IMR-90 (cell line): Measurements from ENCODE around the gene LAGE3. TPM values are rescaled to one million over a fixed set of nuclear protein-coding genes. Genes with fewer than 3 reads are reported as not detected.

Experiments
- ATAC-seq: fragments of 200-7000 bp; cut with Tn5 transposase; 2 replicates; pipeline ENCODE4 v1.9.1; 2020; ENCODE audit warnings: low read depth, mild to moderate bottlenecking, moderate library complexity
- BruUV-seq: library from RNA; stranded (reverse); fragments of 400-500 nt; replicated peaks from 2 replicates; lab custom pipeline; 2021; lab: Mats Ljungman, UMichigan
- CTCF ChIA-PET: fragments of 300-600 bp; formaldehyde crosslinking; extraction: SDS; loops from one replicate; lab custom pipeline; 2021; ENCODE audit warnings: antibody characterized with exemption; lab: Yijun Ruan, JAX
- POLR2A ChIA-PET: fragments of 300-600 bp; sonication (Branson Sonifier 250); formaldehyde crosslinking; loops from one replicate; lab custom pipeline; 2022; ENCODE audit warnings: antibody characterized with exemption; ENCODE audit not compliant: unreplicated experiment; lab: Charles Lee
- DNase-seq: peaks from one replicate; pipeline ENCODE4 v3.0.0; 2013
- H2AFZ ChIP-seq: replicated peaks from 2 replicates; pipeline ENCODE3; 2013; ENCODE audit warnings: low read length, mild to moderate bottlenecking; ENCODE audit not compliant: poor library complexity
- H2AK5ac ChIP-seq: 2 replicates; pipeline ENCODE4 v1.6.1; 2013; ENCODE audit warnings: low read depth, low read length, inconsistent platforms
- H2AK9ac ChIP-seq: replicated peaks from 2 replicates; pipeline ENCODE3; 2013; ENCODE audit warnings: mild to moderate bottlenecking, low read depth, low read length, moderate library complexity; ENCODE audit not compliant: poor library complexity
- H2BK120ac ChIP-seq: 2 replicates; pipeline ENCODE4 v1.6.1; 2013; ENCODE audit warnings: low read depth, low read length, inconsistent platforms
- H2BK15ac ChIP-seq: 3 replicates; pipeline ENCODE4 v1.6.1; 2013; ENCODE audit warnings: low read depth, low read length, inconsistent platforms
- H2BK20ac ChIP-seq: 2 replicates; pipeline ENCODE4 v1.6.1; 2013; ENCODE audit warnings: low read depth, mild to moderate bottlenecking, inconsistent platforms, low read length, moderate library complexity
- H2BK5ac ChIP-seq: 2 replicates; pipeline ENCODE4 v1.6.1; 2013; ENCODE audit warnings: mild to moderate bottlenecking, low read depth, low read length, inconsistent platforms; ENCODE audit not compliant: poor library complexity, severe bottlenecking
- H3K14ac ChIP-seq: replicated peaks from 2 replicates; pipeline ENCODE4 v1.6.1; 2013; ENCODE audit warnings: low read depth, low read length, inconsistent platforms
- H3K18ac ChIP-seq: 2 replicates; pipeline ENCODE4 v1.6.1; 2013; ENCODE audit warnings: low read depth, low read length, control low read depth
- H3K23ac ChIP-seq: 2 replicates; pipeline ENCODE4 v1.6.1; 2013; ENCODE audit warnings: low read depth, low read length, inconsistent platforms
- H3K27ac ChIP-seq: 2 replicates; pipeline ENCODE4 v1.5.1; 2013; ENCODE audit warnings: mild to moderate bottlenecking, control low read depth, low read length; ENCODE audit not compliant: insufficient read depth
- H3K27me3 ChIP-seq: 2 replicates; pipeline ENCODE4 v1.6.1; 2013; ENCODE audit warnings: low read length; ENCODE audit not compliant: control insufficient read depth, insufficient read depth
- H3K36me3 ChIP-seq: 2 replicates; pipeline ENCODE4 v1.6.1; 2013; ENCODE audit warnings: low read length, mixed read lengths; ENCODE audit not compliant: control insufficient read depth, insufficient read depth
- H3K4ac ChIP-seq: 2 replicates; pipeline ENCODE4 v1.6.1; 2013; ENCODE audit warnings: low read depth, low read length, inconsistent platforms
- H3K4me1 ChIP-seq: 2 replicates; pipeline ENCODE4 v1.6.1; 2013; ENCODE audit warnings: low read length, mixed read lengths; ENCODE audit not compliant: control insufficient read depth, insufficient read depth
- H3K4me2 ChIP-seq: 2 replicates; pipeline ENCODE4 v1.6.1; 2013; ENCODE audit warnings: low read depth, mild to moderate bottlenecking, control low read depth, low read length, moderate library complexity
- H3K4me3 ChIP-seq: 2 replicates; pipeline ENCODE4 v1.5.1; 2013; ENCODE audit warnings: low read depth, mild to moderate bottlenecking, control low read depth, low read length, moderate library complexity; ENCODE audit not compliant: insufficient read depth
- H3K56ac ChIP-seq: 2 replicates; pipeline ENCODE4 v1.6.1; 2013; ENCODE audit warnings: low read length, inconsistent platforms; ENCODE audit not compliant: insufficient read depth; ENCODE audit errors: extremely low read depth
- H3K79me1 ChIP-seq, 2 experiments: 2 replicates each; pipeline ENCODE4 v1.6.1; 2013; ENCODE audit warnings: low read length in 2 of 2, inconsistent platforms in 1 of 2, low read depth in 1 of 2
- H3K9ac ChIP-seq: 2 replicates; pipeline ENCODE4 v1.6.1; 2013; ENCODE audit warnings: low read depth, low read length, control low read depth
- H3K9me1 ChIP-seq: 2 replicates; pipeline ENCODE4 v1.6.1; 2013; ENCODE audit warnings: low read length, inconsistent platforms; ENCODE audit not compliant: insufficient read depth
- H3K9me3 ChIP-seq: 2 replicates; pipeline ENCODE4 v1.6.1; 2013; ENCODE audit warnings: low read length; ENCODE audit not compliant: control insufficient read depth, insufficient read depth
- H4K20me1 ChIP-seq: 2 replicates; pipeline ENCODE4 v1.6.1; 2013; ENCODE audit warnings: low read length, inconsistent platforms; ENCODE audit not compliant: insufficient read depth
- H4K5ac ChIP-seq: 2 replicates; pipeline ENCODE4 v1.6.1; 2013; ENCODE audit warnings: mild to moderate bottlenecking, low read depth, low read length, control low read depth
- H4K8ac ChIP-seq, 2 experiments: 2 replicates each; pipeline ENCODE4 v1.6.1; 2013; ENCODE audit warnings: low read depth in 2 of 2, low read length in 2 of 2, control low read depth in 1 of 2, inconsistent platforms in 1 of 2
- H4K91ac ChIP-seq: 2 replicates; pipeline ENCODE4 v1.6.1; 2013; ENCODE audit warnings: low read depth, low read length, inconsistent platforms; ENCODE audit not compliant: insufficient read depth
- BHLHE40 ChIP-seq: fragments of 150-350 bp; IDR thresholded peaks from 2 replicates; pipeline ENCODE4 v1.6.1; 2016; ENCODE audit warnings: mild to moderate bottlenecking, low read depth, low read length
- FOS ChIP-seq: fragments of 150-350 bp; IDR thresholded peaks from 2 replicates; pipeline ENCODE4 v1.6.1; 2016; ENCODE audit warnings: low read depth, low read length
- MAFK ChIP-seq: IDR thresholded peaks from 2 replicates; pipeline ENCODE4 v1.6.1; 2012; ENCODE audit warnings: low read depth, low read length, improper control_type of control experiment
- MAZ ChIP-seq: IDR thresholded peaks from 2 replicates; pipeline ENCODE4 v1.6.1; 2012; ENCODE audit warnings: low read depth, mild to moderate bottlenecking, low read length, improper control_type of control experiment, moderate library complexity, borderline replicate concordance
- MXI1 ChIP-seq: IDR thresholded peaks from 2 replicates; pipeline ENCODE4 v1.6.1; 2012; ENCODE audit warnings: low read depth, mild to moderate bottlenecking, low read length, moderate library complexity, borderline replicate concordance
- POLR2A ChIP-seq: IDR thresholded peaks from 2 replicates; pipeline ENCODE4 v1.6.1; 2012; ENCODE audit warnings: mild to moderate bottlenecking, low read depth, low read length
- RAD21 ChIP-seq: IDR thresholded peaks from 2 replicates; pipeline ENCODE4 v1.6.1; 2012; ENCODE audit warnings: low read length, improper control_type of control experiment
- RCOR1 ChIP-seq: IDR thresholded peaks from 2 replicates; pipeline ENCODE4 v1.6.1; 2012; ENCODE audit warnings: mild to moderate bottlenecking, low read length, improper control_type of control experiment; ENCODE audit not compliant: insufficient replicate concordance
- RFX5 ChIP-seq: IDR thresholded peaks from 2 replicates; pipeline ENCODE4 v1.8.0; 2012; ENCODE audit warnings: low read depth, mild to moderate bottlenecking, low read length, moderate library complexity
- WGBS, 2 experiments: methylation state at CpG; one replicate each; pipeline versions ENCODE4 v1.1.5 to v1.1.7; 2013; ENCODE audit warnings: missing lambda C conversion rate in 2 of 2; ENCODE audit not compliant: insufficient read length in 1 of 2; ENCODE audit errors: extremely low coverage in 2 of 2; 5-methylcytosine and 5-hydroxymethylcytosine counted together
- dilution Hi-C: fragments of 300-500 bp; cut with HindIII; formaldehyde crosslinking; loops from one replicate; pipeline ENCODE4 v1.14.3; 2018; ENCODE audit warnings: low sequenced_read_pairs; ENCODE audit not compliant: unreplicated experiment
- in situ Hi-C: fragments of 300-500 bp; cut with MboI; formaldehyde crosslinking; loops from 3 replicates; pipeline ENCODE4 v1.14.3; 2019; ENCODE audit warnings: low sequenced_read_pairs, inconsistent platforms, mixed read lengths
- intact Hi-C: fragments of 100-400 bp; cut with micrococcal nuclease; formaldehyde crosslinking; loops from 2 replicates; pipeline ENCODE4 v1.10.0; 2022
- polyA plus RNA-seq, 3 experiments: library from polyadenylated mRNA; depleted of rRNA; stranded (reverse); fragments of >200 nt; gene quantifications; 2 replicates each; pipeline ENCODE4 v1.2.3, GENCODE V29; 2012; ENCODE audit warnings: low replicate concordance in 1 of 3
- total RNA-seq: library from RNA; depleted of rRNA; stranded (reverse); fragments of >200 nt; gene quantifications from 2 replicates; pipeline ENCODE4 v1.2.3, GENCODE V29; 2012
- TF ChIP-seq, protein P1 (sequence below): conservative IDR thresholded peaks from 2 replicates; pipeline ENCODE4 v1.5.1; 2012; ENCODE audit warnings: mild to moderate bottlenecking, low read depth, low read length, improper control_type of control experiment
- TF ChIP-seq, protein P2 (sequence below): fragments of 150-350 bp; IDR thresholded peaks from 2 replicates; pipeline ENCODE4 v1.6.1; 2016; ENCODE audit warnings: low read depth, mild to moderate bottlenecking, low read length, moderate library complexity, borderline replicate concordance

LAGE3 gene
- total and polyA plus RNA-seq, 2 of the 4 experiments (the other 2 are of a cell fraction) = 3.6 to 14.8 TPM

GRCh38 chrX:154463611-154464220 lies 15.4 kb downstream of the LAGE3 start:
- Histone ChIP-seq H3K56ac (no peak overlapping the region), H2AK5ac (no peak overlapping the region), H3K4me3 (no peak overlapping the region), H4K20me1 (peaks cover 39% of the 10 kb centered on the region), H3K9me3 (no peaks in the 10 kb centered on the region; the same call in 1 of the 2 replicates), H3K4me1 (peaks cover 4% of the 10 kb centered on the region; the same call in 1 of the 2 replicates), H3K18ac (no peak overlapping the region), H3K23ac (no peak overlapping the region), H4K91ac (no peak overlapping the region), H2BK15ac (no peak overlapping the region), H2AK9ac (no peak overlapping the region), H3K14ac (no peak overlapping the region), H3K9ac (no peak overlapping the region), H3K79me1 (peaks cover 0 to 16% of the 10 kb centered on the region in 2 experiments; a peak in 3 of 4 replicates), H2BK5ac (no peak overlapping the region), H3K27me3 (no peaks in the 10 kb centered on the region), H3K4me2 (no peak overlapping the region), H3K4ac (no peak overlapping the region), H3K9me1 (no peaks in the 10 kb centered on the region), H4K5ac (no peak overlapping the region), H3K27ac (no peak overlapping the region), H2BK20ac (no peak overlapping the region), H2BK120ac (no peak overlapping the region), H4K8ac (no peak overlapping the region), H2AFZ (no peak overlapping the region), H3K36me3 (peaks cover 72% of the 10 kb centered on the region)
- intact Hi-C loops = no loop called here
- DNase-seq (no peak), ATAC-seq (no peak)
- in situ Hi-C loops = no loop called here
- ChIA-PET POLR2A (interaction anchor here (0.6 kb wide), 1 partner anchor 24 kb away, joined by 5 read pairs; no protein-coding TSS in a partner anchor), CTCF (no interaction called here)
- WGBS, 2 experiments = 88% methylated on average over 12 of the region's 36 CpGs; no CpG with 5 or more reads in 1 of the 2 experiments
- no peak for TF ChIP-seq MXI1
- TF ChIP-seq MAZ = no peak
- no peak for TF ChIP-seq BHLHE40
- no peak for TF ChIP-seq FOS
- TF ChIP-seq RFX5 = no peak
- TF ChIP-seq RAD21 = no peak
- no peak for TF ChIP-seq MAFK
- no peak for TF ChIP-seq RCOR1
- no peak for TF ChIP-seq POLR2A
- TF ChIP-seq, protein P1, sequence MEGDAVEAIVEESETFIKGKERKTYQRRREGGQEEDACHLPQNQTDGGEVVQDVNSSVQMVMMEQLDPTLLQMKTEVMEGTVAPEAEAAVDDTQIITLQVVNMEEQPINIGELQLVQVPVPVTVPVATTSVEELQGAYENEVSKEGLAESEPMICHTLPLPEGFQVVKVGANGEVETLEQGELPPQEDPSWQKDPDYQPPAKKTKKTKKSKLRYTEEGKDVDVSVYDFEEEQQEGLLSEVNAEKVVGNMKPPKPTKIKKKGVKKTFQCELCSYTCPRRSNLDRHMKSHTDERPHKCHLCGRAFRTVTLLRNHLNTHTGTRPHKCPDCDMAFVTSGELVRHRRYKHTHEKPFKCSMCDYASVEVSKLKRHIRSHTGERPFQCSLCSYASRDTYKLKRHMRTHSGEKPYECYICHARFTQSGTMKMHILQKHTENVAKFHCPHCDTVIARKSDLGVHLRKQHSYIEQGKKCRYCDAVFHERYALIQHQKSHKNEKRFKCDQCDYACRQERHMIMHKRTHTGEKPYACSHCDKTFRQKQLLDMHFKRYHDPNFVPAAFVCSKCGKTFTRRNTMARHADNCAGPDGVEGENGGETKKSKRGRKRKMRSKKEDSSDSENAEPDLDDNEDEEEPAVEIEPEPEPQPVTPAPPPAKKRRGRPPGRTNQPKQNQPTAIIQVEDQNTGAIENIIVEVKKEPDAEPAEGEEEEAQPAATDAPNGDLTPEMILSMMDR = no peak
- TF ChIP-seq, protein P2, sequence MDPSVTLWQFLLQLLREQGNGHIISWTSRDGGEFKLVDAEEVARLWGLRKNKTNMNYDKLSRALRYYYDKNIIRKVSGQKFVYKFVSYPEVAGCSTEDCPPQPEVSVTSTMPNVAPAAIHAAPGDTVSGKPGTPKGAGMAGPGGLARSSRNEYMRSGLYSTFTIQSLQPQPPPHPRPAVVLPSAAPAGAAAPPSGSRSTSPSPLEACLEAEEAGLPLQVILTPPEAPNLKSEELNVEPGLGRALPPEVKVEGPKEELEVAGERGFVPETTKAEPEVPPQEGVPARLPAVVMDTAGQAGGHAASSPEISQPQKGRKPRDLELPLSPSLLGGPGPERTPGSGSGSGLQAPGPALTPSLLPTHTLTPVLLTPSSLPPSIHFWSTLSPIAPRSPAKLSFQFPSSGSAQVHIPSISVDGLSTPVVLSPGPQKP = no peak
- dilution Hi-C loops = no loop called here
- BruUV-seq = no TSS peak
